ENCODE data around the gene KCND3.

The KCND3 gene

GRCh38 chr1:111818081-111818480 lies 171.4 kb downstream of the KCND3 start:
- H3K4me3 ChIP-seq (ENCODE audit: low read length) = no peak overlapping the region
- H3K27ac ChIP-seq (ENCODE audit: low read length) = no peak overlapping the region
- no peaks in the 10 kb centered on the region for H3K79me2 ChIP-seq (ENCODE audit: low read length)
- H3K9ac ChIP-seq (ENCODE audit: low read length) = no peak overlapping the region
- H3K27me3 ChIP-seq (ENCODE audit: low read depth, low read length) = no peaks in the 10 kb centered on the region
- H2AFZ ChIP-seq (ENCODE audit: low read depth, low read length) = no peak overlapping the region
- no peaks in the 10 kb centered on the region for H3K9me3 ChIP-seq (ENCODE audit: insufficient read depth, low read length)
- H3K4me2 ChIP-seq (ENCODE audit: low read length) = no peak overlapping the region
- no peak for TF ChIP-seq CTCF (IDR thresholded peaks at IDR 0.05; ENCODE audit: low read depth, low read length)
- TF ChIP-seq EZH2phosphoT487 (IDR thresholded peaks at IDR 0.05; ENCODE audit: low read depth) = no peak
- H3K36me3 ChIP-seq (replicated peaks; ENCODE audit: low read depth, low read length) = no peaks in the 10 kb centered on the region
- H4K20me1 ChIP-seq (ENCODE audit: insufficient read depth, low read length) = no peaks in the 10 kb centered on the region
- no peaks in the 10 kb centered on the region for H3K4me1 ChIP-seq (ENCODE audit: low read length)

DNA sequence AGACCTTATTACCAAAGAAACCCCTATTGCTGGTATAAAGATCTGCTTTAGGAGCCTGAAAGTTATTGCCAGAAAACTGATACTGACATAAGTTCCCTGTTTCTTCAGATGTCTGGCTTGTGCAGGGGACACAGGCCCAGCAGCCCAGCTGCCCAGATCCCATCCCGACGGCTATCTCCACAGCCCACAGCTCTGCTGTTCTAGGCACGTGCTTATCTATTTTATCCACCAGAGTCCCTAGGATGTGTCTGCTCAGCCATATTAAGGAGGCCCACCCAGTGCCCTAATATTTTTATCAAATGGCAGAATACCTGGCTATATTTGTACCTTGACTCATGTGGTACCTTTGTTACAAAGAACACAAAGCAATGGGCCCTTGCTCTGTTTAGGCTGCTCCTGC lies 174.8 kb downstream of the KCND3 start:
- Histone ChIP-seq H3K27me3 (ENCODE audit: low read depth, low read length) (no peaks in the 10 kb centered on the region), H2AFZ (ENCODE audit: low read depth, low read length) (no peak overlapping the region), H3K4me3 (ENCODE audit: low read length) (no peak overlapping the region), H3K36me3 (replicated peaks; ENCODE audit: low read depth, low read length) (no peaks in the 10 kb centered on the region), H3K27ac (ENCODE audit: low read length) (no peak overlapping the region), H3K4me1 (ENCODE audit: low read length) (no peaks in the 10 kb centered on the region), H3K9ac (ENCODE audit: low read length) (no peak overlapping the region), H3K4me2 (ENCODE audit: low read length) (no peak overlapping the region), H3K79me2 (ENCODE audit: low read length) (no peaks in the 10 kb centered on the region), H3K9me3 (ENCODE audit: insufficient read depth, low read length) (no peaks in the 10 kb centered on the region), H4K20me1 (ENCODE audit: insufficient read depth, low read length) (no peaks in the 10 kb centered on the region)
- TF ChIP-seq EZH2phosphoT487 (IDR thresholded peaks at IDR 0.05; ENCODE audit: low read depth) (no peak), CTCF (IDR thresholded peaks at IDR 0.05; ENCODE audit: low read depth, low read length) (no peak)

- no peak overlapping the region for H3K9ac ChIP-seq (ENCODE audit: low read length)
- no peaks in the 10 kb centered on the region for H4K20me1 ChIP-seq (ENCODE audit: insufficient read depth, low read length)
- H3K27ac ChIP-seq (ENCODE audit: low read length) = no peak overlapping the region
- H3K4me3 ChIP-seq (ENCODE audit: low read length) = no peak overlapping the region
- no peaks in the 10 kb centered on the region for H3K79me2 ChIP-seq (ENCODE audit: low read length)
- H3K4me2 ChIP-seq (ENCODE audit: low read length) = no peak overlapping the region
- H3K4me1 ChIP-seq (ENCODE audit: low read length) = no peaks in the 10 kb centered on the region
- no peak overlapping the region for H2AFZ ChIP-seq (ENCODE audit: low read depth, low read length)
- H3K9me3 ChIP-seq (ENCODE audit: insufficient read depth, low read length) = no peaks in the 10 kb centered on the region
- TF ChIP-seq EZH2phosphoT487 (IDR thresholded peaks at IDR 0.05; ENCODE audit: low read depth) (no peak), CTCF (IDR thresholded peaks at IDR 0.05; ENCODE audit: low read depth, low read length) (no peak)
- no peaks in the 10 kb centered on the region for H3K27me3 ChIP-seq (ENCODE audit: low read depth, low read length)
- no peaks in the 10 kb centered on the region for H3K36me3 ChIP-seq (replicated peaks; ENCODE audit: low read depth, low read length)
Observed at GRCh38 chr1:111814305-111814628, 175.2 kb downstream of the KCND3 start.

- H3K27me3 ChIP-seq (ENCODE audit: low read depth, low read length) = no peaks in the 10 kb centered on the region
- no peaks in the 10 kb centered on the region for H3K79me2 ChIP-seq (ENCODE audit: low read length)
- TF ChIP-seq EZH2phosphoT487 (IDR thresholded peaks at IDR 0.05; ENCODE audit: low read depth) = no peak
- TF ChIP-seq CTCF (IDR thresholded peaks at IDR 0.05; ENCODE audit: low read depth, low read length) = peak; percentile 27
- peaks cover 3% of the 10 kb centered on the region for H3K4me1 ChIP-seq (ENCODE audit: low read length)
- no peak overlapping the region for H2AFZ ChIP-seq (ENCODE audit: low read depth, low read length)
- H3K9ac ChIP-seq (ENCODE audit: low read length) = no peak overlapping the region
- H3K4me3 ChIP-seq (ENCODE audit: low read length) = no peak overlapping the region
- H3K36me3 ChIP-seq (replicated peaks; ENCODE audit: low read depth, low read length) = no peaks in the 10 kb centered on the region
- H3K4me2 ChIP-seq (ENCODE audit: low read length) = no peak overlapping the region
- no peak overlapping the region for H3K27ac ChIP-seq (ENCODE audit: low read length)
- no peaks in the 10 kb centered on the region for H4K20me1 ChIP-seq (ENCODE audit: insufficient read depth, low read length)
- H3K9me3 ChIP-seq (ENCODE audit: insufficient read depth, low read length) = no peaks in the 10 kb centered on the region
Observed at GRCh38 chr1:111813440-111814304, 175.8 kb downstream of the KCND3 start.
